NCI-H748 (cell line): Measurements from ENCODE around the gene NACA2.
A peak's percentile ranks its signal among the peaks of the same experiment; 100 is the strongest.
"Not testable (repeated sequence)": the region's sequence is repeated elsewhere in the genome, so short reads cannot be mapped to it uniquely, and the experiment has no call there.

Experiments used
- DNase-seq: peaks from one replicate; lab custom pipeline; 2025; ENCODE audit not compliant: unreplicated experiment; lab: John Stamatoyannopoulos, UW

NACA2 gene

DNA sequence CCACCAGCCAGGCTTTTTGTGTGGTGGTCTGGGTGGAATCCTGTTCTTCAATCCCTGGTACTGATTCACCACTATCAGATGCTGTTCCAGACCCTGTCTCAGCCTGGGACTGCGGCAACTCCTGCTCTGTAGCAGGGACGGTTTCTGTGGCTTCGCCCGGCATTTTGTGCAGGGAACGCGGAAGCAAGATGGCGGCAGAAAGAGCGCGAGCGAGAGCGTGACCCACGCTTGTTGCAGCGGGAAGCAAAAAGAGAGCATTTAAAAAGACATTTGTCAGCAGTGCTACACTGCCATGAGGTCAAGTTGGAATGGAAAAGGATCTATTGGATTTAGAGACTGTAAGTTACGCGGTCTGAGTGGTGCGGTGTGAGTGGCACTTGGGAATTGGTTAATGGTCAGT lies at the start of gene NACA2:
NACA2 (minus strand) TSS at position 202 of the 400 bp plus-strand sequence; CDS start at position 163, 39 bp downstream.
- no peak for DNase-seq

- DNase-seq: no peak
Observed at GRCh38 chr17:61639818-61640217, 48.8 kb upstream of the NACA2 start.

DNA sequence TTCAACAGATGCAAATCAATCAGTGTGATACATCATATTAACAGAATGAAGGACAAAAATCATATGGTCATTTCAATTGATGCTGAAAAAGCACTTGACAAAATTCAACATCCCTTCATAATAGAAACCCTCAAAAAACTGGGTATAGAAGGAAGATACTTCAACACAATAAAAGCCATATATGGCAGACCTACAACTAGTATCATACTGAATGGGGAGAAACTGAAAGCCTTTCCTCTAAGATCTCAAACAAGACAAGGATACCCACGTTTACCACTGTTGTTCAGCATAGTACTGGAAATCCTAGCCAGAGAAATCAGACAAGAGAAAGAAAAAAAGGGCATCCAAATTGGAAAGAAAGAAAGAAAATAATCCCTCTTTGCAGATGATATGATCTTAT lies 47.1 kb upstream of the NACA2 start:
- DNase-seq: no peak

DNA sequence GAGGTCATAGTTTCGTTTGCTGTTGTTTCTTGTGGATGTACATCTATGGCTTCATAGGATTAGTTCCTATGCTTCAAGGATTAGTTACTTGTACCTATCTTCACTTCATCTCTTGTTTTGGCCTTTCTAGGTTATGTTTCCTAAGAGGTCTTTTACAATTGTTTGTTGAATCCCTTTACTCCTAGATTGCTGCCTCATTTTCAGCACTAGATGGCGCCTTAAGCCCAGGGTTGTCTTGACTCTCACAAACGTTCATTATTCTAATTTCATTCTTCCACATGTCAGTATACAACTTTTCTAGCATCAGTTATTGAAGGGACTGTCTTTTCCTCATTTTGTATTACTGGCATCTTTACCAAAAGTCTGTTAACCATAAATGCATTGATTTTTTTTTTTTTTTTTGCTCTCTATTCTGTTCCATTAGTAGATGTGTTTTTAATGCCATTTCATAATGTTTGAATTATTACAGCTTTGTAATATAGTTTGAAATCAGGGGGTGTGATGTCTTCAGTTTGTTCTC lies 45.0 kb upstream of the NACA2 start:
- peak; percentile 61 for DNase-seq

DNA sequence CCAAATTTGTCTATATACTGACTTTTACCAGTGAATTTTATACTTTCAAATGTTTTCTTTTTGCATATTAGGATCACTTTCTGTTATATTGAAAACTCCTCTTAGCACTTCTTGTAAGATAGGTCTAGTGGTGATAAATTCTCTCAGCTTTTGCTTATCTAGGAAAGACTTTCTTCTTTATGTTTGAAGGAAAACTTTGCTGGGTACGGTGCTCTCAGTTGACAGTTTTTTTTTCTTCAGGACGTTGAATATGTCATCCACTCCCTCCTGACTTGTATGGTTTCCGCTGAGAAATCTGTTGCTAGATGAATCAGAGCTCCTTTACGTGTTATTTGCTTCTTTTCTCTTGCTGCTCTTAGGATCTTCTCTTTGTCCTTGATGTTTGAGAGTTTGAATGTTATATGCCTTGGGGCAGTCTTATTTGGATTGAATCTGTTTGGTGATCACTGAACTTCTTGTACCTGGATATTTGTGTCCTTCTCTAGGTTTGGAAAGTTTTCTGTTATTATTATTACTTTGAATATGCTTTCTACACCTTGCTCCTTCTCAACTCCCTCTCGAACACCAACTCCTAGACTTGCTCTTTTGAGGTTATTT lies 44.0 kb upstream of the NACA2 start:
- DNase-seq: no peak

GRCh38 chr17:61634011-61634539 lies 43.1 kb upstream of the NACA2 start:
- no peak for DNase-seq

GRCh38 chr17:61632826-61633225 lies 41.8 kb upstream of the NACA2 start:
- DNase-seq: no peak

GRCh38 chr17:61631800-61632199 lies 40.8 kb upstream of the NACA2 start:
- DNase-seq: no peak

DNA sequence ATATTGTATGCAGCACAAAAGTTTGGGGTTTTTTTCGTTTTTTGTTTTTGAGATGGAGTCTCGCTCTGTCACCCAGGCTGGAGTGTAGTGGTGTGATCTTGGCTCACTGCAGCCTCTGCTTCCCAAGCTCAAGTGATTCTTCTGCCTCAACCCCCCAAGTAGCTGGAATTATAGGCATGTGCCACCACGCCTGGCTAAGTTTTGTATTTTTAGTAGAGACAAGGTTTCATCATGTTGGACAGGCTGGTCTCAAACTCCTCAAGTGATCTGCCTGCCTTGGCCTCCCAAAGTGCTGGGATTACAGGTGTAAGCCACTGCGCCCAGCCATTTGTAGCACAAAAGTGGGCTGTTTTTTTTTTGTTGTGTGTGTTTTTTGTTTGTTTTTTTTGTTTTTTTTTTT lies 37.1 kb upstream of the NACA2 start:
- DNase-seq: not testable (repeated sequence)

DNA sequence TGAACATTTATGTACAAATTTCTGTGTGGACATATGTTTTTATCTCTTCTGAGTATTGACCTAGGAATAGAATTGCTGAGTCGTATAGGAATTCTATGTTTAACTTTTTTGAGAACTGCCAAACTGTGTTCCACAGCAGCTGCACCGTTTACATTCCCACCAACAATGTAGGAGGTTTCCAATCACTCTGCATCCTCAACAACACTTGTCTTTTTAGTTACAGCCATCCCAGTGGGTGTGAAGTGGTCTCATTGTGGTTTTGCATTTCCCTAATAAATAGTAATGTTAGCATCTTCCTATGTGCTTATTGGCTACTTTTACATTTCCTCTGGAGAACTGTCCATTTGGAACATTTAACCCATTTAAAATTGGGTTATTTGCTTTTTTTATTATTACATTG lies 36.6 kb upstream of the NACA2 start:
- no peak for DNase-seq

- no peak for DNase-seq
Observed at GRCh38 chr17:61627125-61627524, 36.1 kb upstream of the NACA2 start.

GRCh38 chr17:61625564-61625963 lies 34.5 kb upstream of the NACA2 start:
- DNase-seq: no peak

DNA sequence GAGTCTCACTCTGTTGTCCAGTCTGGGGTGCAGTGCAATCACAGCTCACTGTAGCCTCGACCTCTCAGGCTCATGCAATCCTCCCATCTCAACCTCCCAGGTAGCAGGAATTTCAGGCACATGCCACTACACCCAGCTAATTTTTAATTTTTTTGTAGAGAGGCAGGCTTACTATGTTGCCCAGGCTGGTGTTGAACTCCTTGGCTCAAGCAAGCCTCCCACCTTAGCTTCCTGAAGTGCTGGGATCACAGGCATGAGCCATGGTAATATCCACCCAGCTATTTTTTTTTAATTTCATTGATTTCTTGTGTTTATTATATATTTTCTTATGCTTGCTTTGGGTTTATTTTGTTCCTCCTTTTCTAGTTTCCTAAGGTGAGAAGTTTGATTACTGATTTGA lies 33.9 kb upstream of the NACA2 start:
- no peak for DNase-seq

DNA sequence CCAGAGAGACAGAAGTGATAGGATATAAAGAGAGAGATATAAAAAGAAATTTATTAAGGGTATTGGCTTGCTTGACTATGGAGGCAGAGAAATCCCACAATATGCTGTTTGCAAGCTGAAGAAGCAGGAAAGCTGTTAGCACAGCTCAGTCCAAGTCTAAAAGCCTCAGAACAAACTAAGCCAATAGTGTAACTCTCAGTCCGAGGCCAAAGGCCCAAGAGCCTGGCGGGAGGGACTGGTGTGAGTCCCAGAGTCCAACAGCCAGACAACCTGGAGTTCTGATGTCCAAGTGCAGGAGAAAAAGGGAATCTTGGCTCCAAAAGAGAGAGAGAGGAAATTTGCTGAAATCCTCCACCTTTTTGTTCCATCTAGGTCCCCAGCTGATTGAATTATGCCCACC lies 30.3 kb upstream of the NACA2 start:
- no peak for DNase-seq

- DNase-seq: no peak
Observed at GRCh38 chr17:61619953-61620352, 28.9 kb upstream of the NACA2 start.

DNA sequence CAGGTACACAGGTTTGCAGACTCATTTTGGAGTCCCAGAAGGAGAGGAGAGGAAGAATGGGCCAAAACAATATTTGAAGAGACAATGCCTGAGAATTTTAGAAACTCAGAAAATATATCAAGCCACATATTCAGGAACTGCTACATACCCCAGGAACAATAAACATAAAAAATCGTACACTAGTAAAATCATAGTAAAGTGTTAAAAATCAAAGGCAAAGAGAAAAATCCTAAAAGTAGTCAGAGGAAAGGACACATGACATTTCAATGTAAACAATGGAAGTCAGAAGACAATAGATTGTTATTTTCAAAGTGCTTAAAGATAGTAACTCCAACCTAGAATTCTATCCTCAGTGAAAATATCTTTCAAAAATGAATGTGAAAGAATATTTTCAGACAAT lies 28.5 kb upstream of the NACA2 start:
- no peak for DNase-seq

- no peak for DNase-seq
Observed at GRCh38 chr17:61618950-61619349, 27.9 kb upstream of the NACA2 start.

- no peak for DNase-seq
Observed at GRCh38 chr17:61617330-61617729, 26.3 kb upstream of the NACA2 start.

- no peak for DNase-seq
Observed at GRCh38 chr17:61616783-61617182, 25.8 kb upstream of the NACA2 start.

DNA sequence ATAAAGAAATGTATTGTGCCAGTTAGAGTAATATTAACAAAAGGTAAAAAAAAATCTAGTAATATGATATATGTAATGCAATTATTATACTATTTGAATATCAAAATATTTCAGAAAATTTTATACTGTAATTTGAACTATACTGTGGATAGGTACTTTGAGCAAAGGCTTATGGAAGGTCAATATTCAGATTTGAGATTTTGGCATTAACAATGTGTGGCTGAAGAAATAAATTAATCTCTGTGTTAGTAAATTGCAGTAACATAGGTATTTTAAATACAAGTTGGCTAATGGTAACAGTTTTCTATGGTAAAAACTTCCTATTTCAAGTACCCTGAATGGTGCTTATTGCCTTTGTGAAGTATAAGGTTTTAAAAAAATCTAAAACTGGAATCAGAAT lies 23.2 kb upstream of the NACA2 start:
- DNase-seq: no peak

DNA sequence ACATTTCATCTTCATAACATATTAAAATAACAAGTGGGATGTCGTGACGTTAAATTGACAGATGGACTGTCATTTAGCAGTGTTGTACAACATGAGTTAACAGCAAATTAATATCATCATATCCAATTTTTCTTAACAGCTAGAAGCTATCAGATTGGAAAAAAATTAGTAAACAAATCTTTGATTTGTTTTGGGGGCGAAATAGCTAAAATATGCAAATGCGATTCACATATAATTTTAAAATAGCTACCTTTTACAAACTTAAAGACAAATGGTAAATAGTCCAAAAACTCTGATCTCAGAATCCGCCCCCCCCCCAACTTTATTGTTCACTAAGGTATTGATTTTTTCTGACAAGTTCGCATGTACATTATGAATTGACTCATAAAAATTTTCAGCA lies 20.3 kb upstream of the NACA2 start:
- no peak for DNase-seq

DNA sequence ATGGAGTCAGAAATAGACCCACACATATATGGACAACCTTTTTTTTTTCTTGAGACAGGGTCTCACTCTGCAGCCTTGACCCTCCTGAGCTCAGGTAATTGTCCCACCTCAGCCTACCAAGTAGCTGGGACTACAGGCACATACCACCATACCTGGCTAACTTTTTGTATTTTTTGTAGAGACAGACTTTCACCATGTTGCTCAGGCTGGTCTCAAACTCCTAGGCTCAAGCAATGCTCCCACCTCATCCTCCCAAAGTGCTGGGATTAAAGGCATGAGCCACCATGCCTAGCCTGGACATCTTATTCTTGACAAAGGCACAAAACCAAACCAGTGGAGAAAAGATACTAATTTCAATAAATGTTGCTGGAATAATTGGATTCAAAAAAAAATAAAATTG lies 14.7 kb upstream of the NACA2 start:
- DNase-seq: no peak

- DNase-seq: no peak
Observed at GRCh38 chr17:61601297-61601696, 10.3 kb upstream of the NACA2 start.
